Psoas muscle (tissue), 8 donors: ENCODE measurements around the gene RNASE11. TPM values are rescaled to one million over a fixed set of nuclear protein-coding genes. Genes with fewer than 3 reads are reported as not detected.
"Not testable (repeated sequence)": the region's sequence is repeated elsewhere in the genome, so short reads cannot be mapped to it uniquely, and the experiment has no call there.

ENCODE experiments used
- ATAC-seq, 4 donors: fragments of 200-7000 bp; cut with Tn5 transposase; one replicate each; pipeline ENCODE4 v1.9.1; 2020; ENCODE audit warnings: moderate library complexity in 3 of 4, mild to moderate bottlenecking in 2 of 4
- DNase-seq, 2 donors: peaks; one replicate each; pipeline ENCODE4 v3.0.0-alpha.2; 2020
- H3K27ac ChIP-seq: fragments of 200-600 bp; one replicate; pipeline ENCODE4 v1.8.0; 2022
- H3K27me3 ChIP-seq, 3 donors: fragments of 200-600 bp in 1 of 3; one replicate each; pipeline versions ENCODE4 v1.6.1 to v1.8.0; 2013 to 2022; ENCODE audit warnings: low read length in 2 of 3, mild to moderate bottlenecking in 2 of 3, moderate library complexity in 1 of 3; ENCODE audit not compliant: insufficient read depth in 3 of 3
- H3K36me3 ChIP-seq, 2 donors: fragments of 200-600 bp in 1 of 2; one replicate each; pipeline versions ENCODE4 v1.6.1 to v1.8.0; 2013 to 2022; ENCODE audit warnings: low read depth in 1 of 2, mild to moderate bottlenecking in 1 of 2, moderate library complexity in 1 of 2; ENCODE audit not compliant: insufficient read depth in 1 of 2
- H3K4me1 ChIP-seq: fragments of 200-600 bp; one replicate; pipeline ENCODE4 v1.8.0; 2022
- H3K4me3 ChIP-seq: fragments of 200-600 bp; one replicate; pipeline ENCODE4 v1.8.0; 2022; ENCODE audit warnings: mild to moderate bottlenecking
- H3K9me3 ChIP-seq: fragments of 200-600 bp; one replicate; pipeline ENCODE4 v1.8.0; 2022
- CTCF ChIP-seq: fragments of 200-600 bp; IDR thresholded peaks from one replicate; pipeline ENCODE4 v1.8.0; 2022; ENCODE audit warnings: antibody characterized with exemption
- WGBS, 3 donors: extraction: QIAGEN DNeasy Blood & Tissue Kit; methylation state at CpG; one replicate each; pipeline versions ENCODE4 v1.1.6 to v1.1.7; 2013; 5-methylcytosine and 5-hydroxymethylcytosine counted together
- intact Hi-C, 2 donors: fragments of 100-400 bp; cut with DNase I; formaldehyde crosslinking; loops; one replicate each; pipeline versions ENCODE4 v1.11.0 to v1.14.2; 2022
- polyA plus RNA-seq, 3 donors: library from polyadenylated mRNA; stranded (reverse); fragments of 200-250 nt; gene quantifications; one replicate each; pipeline ENCODE4 v1.2.3, GENCODE V29; 2013
- total RNA-seq, 4 donors: library from RNA; stranded (reverse); fragmentation: NEBNext Ultra II Directional in 2 of 4; extraction: Animal tissue kit (Norgen Biotek cat#: 25700) in 2 of 4; gene quantifications; one replicate each; pipeline versions ENCODE4 v1.2.1 to v1.2.4, GENCODE V29; 2021 to 2023
- donor health status: healthy with polysubstance abuse.
- donor health status: DM: no; HTN: no; CAD: no; lungs with moderate emphysema.
- donor health status: Bipolar disorder and iron deficiency.
- donor health status: healthy.
- donor health status: DM: yes; HTN: yes; CAD: no.
- donor health status: DM: no; HTN: no; CAD: no.
- donor health status: DM: no; HTN: no; CAD: no.
- donor health status: DM: yes; HTN: yes; CAD: no.

Gene RNASE11
- total and polyA plus RNA-seq, 7 donors, result not detected

- H3K36me3 ChIP-seq, result no peaks in the 10 kb centered on the region
- WGBS, 3 donors, result 71 to 80% (median 76%) methylated on average over 5 of the region's 5 CpGs
Measured at GRCh38 chr14:20583908-20584307, 3.9 kb downstream of the RNASE11 start.

GRCh38 chr14:20583142-20583541, 4.7 kb downstream of the RNASE11 start:
- H3K36me3 ChIP-seq, result no peaks in the 10 kb centered on the region
- H3K27ac ChIP-seq, result no peak overlapping the region
- H3K9me3 ChIP-seq, result no peaks in the 10 kb centered on the region
- peaks cover 0 to 2% (median 0%) of the 10 kb centered on the region in 3 donors for H3K27me3 ChIP-seq
- no peak for TF ChIP-seq CTCF
- DNase-seq, result no peak
- no peak overlapping the region for H3K4me3 ChIP-seq
- intact Hi-C loops, result no loop called here
- no peaks in the 10 kb centered on the region for H3K4me1 ChIP-seq
- ATAC-seq, result no peak

More at GRCh38 chr14:20583908-20584307, 3.9 kb downstream of the RNASE11 start:
- ATAC-seq (no peak), DNase-seq (no peak)
- no peak overlapping the region for H3K4me3 ChIP-seq
- H3K4me1 ChIP-seq, result no peaks in the 10 kb centered on the region
- intact Hi-C loops, result no loop called here
- no peaks in the 10 kb centered on the region for H3K9me3 ChIP-seq
- no peak for TF ChIP-seq CTCF
- peaks cover 0 to 2% (median 0%) of the 10 kb centered on the region in 3 donors for H3K27me3 ChIP-seq
- H3K27ac ChIP-seq, result no peak overlapping the region

GRCh38 chr14:20580242-20580641, 7.6 kb downstream of the RNASE11 start:
- intact Hi-C loops, result no loop called here
- 79 to 84% (median 83%) methylated on average over 4 of the region's 4 CpGs for WGBS, 3 donors
- Histone ChIP-seq H3K27ac (no peak overlapping the region), H3K36me3 (no peaks in the 10 kb centered on the region), H3K27me3 (peaks cover 0 to 2% (median 0%) of the 10 kb centered on the region in 3 donors), H3K9me3 (no peaks in the 10 kb centered on the region), H3K4me1 (no peaks in the 10 kb centered on the region), H3K4me3 (no peak overlapping the region)
- ATAC-seq (no peak), DNase-seq (no peak)
- no peak for TF ChIP-seq CTCF

- Histone ChIP-seq H3K27me3 (peaks cover 0 to 2% (median 0%) of the 10 kb centered on the region in 3 donors), H3K27ac (no peak overlapping the region), H3K4me1 (no peaks in the 10 kb centered on the region), H3K4me3 (no peak overlapping the region), H3K36me3 (no peaks in the 10 kb centered on the region), H3K9me3 (no peaks in the 10 kb centered on the region)
- ATAC-seq (no peak), DNase-seq (no peak)
- intact Hi-C loops, result no loop called here
- no peak for TF ChIP-seq CTCF
- WGBS, 3 donors, result 66 to 76% (median 67%) methylated on average over 14 of the region's 14 CpGs
Measured at GRCh38 chr14:20578784-20579502, 8.9 kb downstream of the RNASE11 start.

GRCh38 chr14:20578325-20578724, 9.5 kb downstream of the RNASE11 start:
- H3K4me3 ChIP-seq, result no peak overlapping the region
- intact Hi-C loops, result no loop called here
- TF ChIP-seq CTCF, result no peak

GRCh38 chr14:20572382-20572990, 15.3 kb downstream of the RNASE11 start:
- not testable (repeated sequence) for DNase-seq

More at GRCh38 chr14:20578325-20578724, 9.5 kb downstream of the RNASE11 start:
- WGBS, 3 donors, result 60 to 69% (median 66%) methylated on average over 3 of the region's 3 CpGs
- ATAC-seq, result no peak
- Histone ChIP-seq H3K4me1 (no peaks in the 10 kb centered on the region), H3K27me3 (peaks cover 0 to 2% (median 0%) of the 10 kb centered on the region in 3 donors), H3K27ac (no peak overlapping the region), H3K9me3 (no peaks in the 10 kb centered on the region), H3K36me3 (no peaks in the 10 kb centered on the region)
- DNase-seq, result no peak

GRCh38 chr14:20570720-20571119, 17.1 kb downstream of the RNASE11 start:
- H3K4me1 ChIP-seq, ATAC-seq, H3K27me3 ChIP-seq, DNase-seq, H3K4me3 ChIP-seq, intact Hi-C loops, H3K36me3 ChIP-seq, H3K27ac ChIP-seq: not testable (repeated sequence)
- peaks cover 14% of the 10 kb centered on the region for H3K9me3 ChIP-seq
- 43 to 80% (median 59%) methylated on average over 1 of the region's 1 CpG for WGBS, 3 donors

More at GRCh38 chr14:20572382-20572990, 15.3 kb downstream of the RNASE11 start:
- WGBS, 3 donors, result 66 to 74% (median 68%) methylated on average over 4 of the region's 4 CpGs
- intact Hi-C loops, H3K4me1 ChIP-seq, H3K4me3 ChIP-seq, ATAC-seq, H3K27ac ChIP-seq, H3K36me3 ChIP-seq, H3K27me3 ChIP-seq: not testable (repeated sequence)
- H3K9me3 ChIP-seq, result peaks cover 14% of the 10 kb centered on the region
